CD8-positive, alpha-beta memory T cell (primary cell): Measurements from ENCODE around the gene GPX2. TPM values are rescaled to one million over a fixed set of nuclear protein-coding genes. Genes with fewer than 3 reads are reported as not detected.

Experiments used
- CTCF ChIA-PET: fragments of 350-600 bp; sonication (Branson Sonifier 250); formaldehyde crosslinking; loops from one replicate; lab custom pipeline; 2021; ENCODE audit warnings: antibody characterized with exemption; lab: Charles Lee
- POLR2A ChIA-PET: fragments of 350-600 bp; sonication (Branson Sonifier 250); formaldehyde crosslinking; loops from one replicate; lab custom pipeline; 2021; ENCODE audit warnings: antibody characterized with exemption; lab: Charles Lee
- DNase-seq, 5 donors: peaks; one replicate each; pipeline versions ENCODE4 v3.0.0 to v3.0.0-alpha.2; 2020 to 2022; ENCODE audit warnings: mixed read lengths in 1 of 5
- H3K27ac ChIP-seq: one replicate; pipeline ENCODE4 v1.7.0; 2013; ENCODE audit warnings: low read depth, mild to moderate bottlenecking, low read length, moderate library complexity
- H3K27me3 ChIP-seq: 2 replicates; pipeline ENCODE4 v1.7.0; 2013; ENCODE audit warnings: low read length, mild to moderate bottlenecking; ENCODE audit not compliant: insufficient read depth, poor library complexity, severe bottlenecking
- H3K36me3 ChIP-seq: 2 replicates; pipeline ENCODE4 v1.7.0; 2013; ENCODE audit warnings: mild to moderate bottlenecking, low read length, moderate library complexity; ENCODE audit not compliant: insufficient read depth
- H3K4me1 ChIP-seq: 2 replicates; pipeline ENCODE4 v1.7.0; 2013; ENCODE audit warnings: mild to moderate bottlenecking, low read length, moderate library complexity; ENCODE audit not compliant: insufficient read depth
- H3K4me3 ChIP-seq: 2 replicates; pipeline ENCODE4 v1.7.0; 2013; ENCODE audit warnings: mild to moderate bottlenecking, low read length
- H3K9me3 ChIP-seq: 2 replicates; pipeline ENCODE4 v1.7.0; 2013; ENCODE audit warnings: mild to moderate bottlenecking, low read length
- H3K27ac Mint-ChIP-seq, 8 donors: one replicate each; pipeline ENCODE4 v1.8.0; 2020 to 2021; ENCODE audit warnings: mixed read lengths in 8 of 8, mild to moderate bottlenecking in 6 of 8, inconsistent platforms in 3 of 8, moderate library complexity in 3 of 8
- H3K27me3 Mint-ChIP-seq, 2 donors: one replicate each; pipeline ENCODE4 v1.8.0; 2020 to 2021; ENCODE audit warnings: mixed read lengths in 2 of 2, mild to moderate bottlenecking in 1 of 2, moderate library complexity in 1 of 2
- H3K36me3 Mint-ChIP-seq, 3 donors: one replicate each; pipeline ENCODE4 v1.8.0; 2020 to 2021; ENCODE audit warnings: mixed read lengths in 3 of 3, inconsistent platforms in 1 of 3, mild to moderate bottlenecking in 1 of 3
- H3K4me1 Mint-ChIP-seq, 3 donors: one replicate each; pipeline ENCODE4 v1.8.0; 2020 to 2021; ENCODE audit warnings: mixed read lengths in 3 of 3, inconsistent platforms in 1 of 3, mild to moderate bottlenecking in 1 of 3
- H3K4me3 Mint-ChIP-seq, 7 donors: one replicate each; pipeline ENCODE4 v1.8.0; 2020 to 2021; ENCODE audit warnings: mixed read lengths in 7 of 7, mild to moderate bottlenecking in 6 of 7, moderate library complexity in 4 of 7, inconsistent platforms in 2 of 7
- H3K9me3 Mint-ChIP-seq, 5 donors: one replicate each; pipeline ENCODE4 v1.8.0; 2020 to 2022; ENCODE audit warnings: mixed read lengths in 5 of 5, mild to moderate bottlenecking in 3 of 5, moderate library complexity in 2 of 5, inconsistent platforms in 1 of 5
- polyA plus RNA-seq: library from polyadenylated mRNA; unstranded; fragments of 300-500 nt; fragmentation: Illumina TruSeq; gene quantifications from one replicate; pipeline ENCODE4 v1.2.3, GENCODE V29; 2021
- total RNA-seq, 2 experiments: library from RNA; stranded (reverse); gene quantifications; one replicate each; pipeline ENCODE4 v1.2.3, GENCODE V29; 2021

Gene GPX2
- total and polyA plus RNA-seq, 3 experiments from 2014 or later, result not detected

DNA sequence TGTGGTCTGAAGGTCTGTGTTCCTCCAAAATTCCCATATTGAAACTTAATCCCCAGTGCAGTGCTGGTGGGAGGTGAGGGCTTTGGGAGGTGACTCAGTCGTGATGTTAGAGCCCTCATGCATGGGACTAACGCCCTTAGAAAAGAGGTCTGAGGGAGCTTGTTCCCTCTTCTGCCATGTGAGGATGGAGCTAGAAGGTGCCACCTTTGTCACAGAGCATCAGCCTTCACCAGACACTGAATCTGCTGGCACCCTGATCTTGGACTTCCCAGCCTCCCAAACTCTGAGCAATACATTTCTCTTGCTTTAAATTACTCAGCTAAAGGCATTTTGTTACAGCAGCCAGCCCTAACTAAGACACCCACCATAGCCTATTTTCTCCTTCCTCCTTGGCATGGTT lies 15.7 kb upstream of the GPX2 start:
- Histone ChIP-seq H3K9me3 (no peaks in the 10 kb centered on the region), H3K4me3 (no peak overlapping the region), H3K4me1 (no peaks in the 10 kb centered on the region), H3K36me3 (no peaks in the 10 kb centered on the region), H3K27me3 (no peaks in the 10 kb centered on the region), H3K27ac (no peak overlapping the region)
- DNase-seq, result peak in 1 of 5 donors; percentile 8
- H3K4me3 Mint-ChIP-seq, result no peak overlapping the region
- no peak overlapping the region for H3K27ac Mint-ChIP-seq
- no peaks in the 10 kb centered on the region for H3K27me3 Mint-ChIP-seq
- H3K4me1 Mint-ChIP-seq, result peaks cover 0 to 4% (median 3%) of the 10 kb centered on the region in 3 donors
- ChIA-PET CTCF (interaction anchor here (1.1 to 1.2 kb wide), 2 partner anchors 22 to 66 kb away, joined by 3 to 4 read pairs; no protein-coding TSS in a partner anchor), POLR2A (no interaction called here)
- H3K36me3 Mint-ChIP-seq, result peaks cover 0 to 18% (median 7%) of the 10 kb centered on the region in 3 donors
- no peaks in the 10 kb centered on the region for H3K9me3 Mint-ChIP-seq

- Mint-ChIP-seq H3K27ac (no peak overlapping the region), H3K4me3 (no peak overlapping the region)
- POLR2A ChIA-PET, result interaction anchor here (1.3 kb wide), 1 partner anchor 42 kb away, joined by 4 read pairs; the partner anchor contains the start of gene CHURC1
Observed at GRCh38 chr14:64956697-64957406, 14.3 kb upstream of the GPX2 start.

DNA sequence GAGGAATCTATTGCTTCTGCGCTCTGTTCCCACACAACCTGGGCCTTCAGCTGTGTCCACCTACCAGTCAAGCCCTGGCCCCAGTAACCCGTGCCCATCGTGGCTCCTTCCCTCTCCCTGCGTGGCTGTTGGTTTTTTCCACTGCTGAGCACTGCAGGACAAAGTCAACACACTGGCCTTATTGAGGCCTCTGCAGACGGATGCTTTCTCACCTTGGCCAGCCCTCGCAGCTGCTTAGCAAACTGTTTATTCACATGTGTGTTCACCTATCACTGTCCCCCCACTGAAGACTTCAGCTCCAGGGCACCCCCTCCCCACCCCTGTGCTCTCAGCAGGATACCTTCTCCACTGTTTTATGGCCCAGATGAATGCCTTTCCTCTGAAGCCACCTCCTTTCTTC lies 12.8 kb upstream of the GPX2 start:
- POLR2A ChIA-PET, result no interaction called here
- no peaks in the 10 kb centered on the region for H3K4me1 ChIP-seq

More at GRCh38 chr14:64956697-64957406, 14.3 kb upstream of the GPX2 start:
- peaks cover 0 to 25% (median 8%) of the 10 kb centered on the region in 3 donors for H3K36me3 Mint-ChIP-seq
- no peak overlapping the region for H3K27ac ChIP-seq
- H3K4me1 Mint-ChIP-seq, result peaks cover 3 to 5% (median 4%) of the 10 kb centered on the region in 3 donors
- DNase-seq, result no peak
- no peaks in the 10 kb centered on the region for H3K27me3 ChIP-seq
- H3K9me3 ChIP-seq, result no peaks in the 10 kb centered on the region
- no peaks in the 10 kb centered on the region for H3K9me3 Mint-ChIP-seq
- H3K4me1 ChIP-seq, result no peaks in the 10 kb centered on the region
- no peaks in the 10 kb centered on the region for H3K36me3 ChIP-seq
- H3K27me3 Mint-ChIP-seq, result no peaks in the 10 kb centered on the region
- H3K4me3 ChIP-seq, result no peak overlapping the region
- CTCF ChIA-PET, result no interaction called here

DNA sequence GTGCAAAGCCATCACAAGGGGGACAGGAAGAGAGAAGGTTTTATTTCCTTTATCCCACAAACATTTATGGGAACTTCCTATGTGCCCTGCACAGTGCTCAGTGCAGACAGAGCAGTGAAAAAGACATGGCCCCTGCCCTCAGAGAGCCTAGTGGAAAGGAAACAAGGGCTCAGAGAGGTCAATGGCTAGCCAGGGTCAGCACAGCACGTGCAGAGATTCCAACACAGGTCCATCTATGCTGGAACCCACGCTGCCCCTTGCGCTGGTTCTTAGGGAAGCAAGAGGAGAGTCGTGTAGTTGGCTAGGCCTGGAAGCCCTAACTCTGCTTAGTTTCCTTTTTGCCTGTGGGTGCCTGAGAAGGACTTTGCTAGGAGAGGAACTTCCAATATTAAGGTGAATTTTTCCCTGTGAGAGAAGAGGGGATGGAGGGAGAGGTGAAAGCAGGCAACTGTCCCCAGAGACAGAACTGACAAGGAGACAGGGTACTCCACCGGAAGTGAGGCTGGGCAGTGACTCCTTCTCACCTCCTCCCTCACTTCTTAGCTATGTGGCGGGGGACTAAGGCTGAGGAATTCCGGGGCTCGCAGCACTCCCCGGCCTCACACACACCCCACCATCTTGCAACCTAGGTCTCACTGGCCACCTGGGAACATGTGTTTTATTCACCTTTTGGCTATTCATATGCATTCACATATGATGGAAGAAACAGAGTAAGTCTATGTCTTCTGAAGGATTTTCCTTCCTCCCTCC lies 12.1 kb upstream of the GPX2 start:
- ChIA-PET CTCF (no interaction called here), POLR2A (no interaction called here)
- Mint-ChIP-seq H3K4me3 (no peak overlapping the region), H3K27me3 (no peaks in the 10 kb centered on the region), H3K27ac (peak overlapping the region in 1 of 8 donors; percentile 57), H3K36me3 (peaks cover 0 to 43% (median 13%) of the 10 kb centered on the region in 3 donors), H3K9me3 (no peaks in the 10 kb centered on the region), H3K4me1 (peaks cover 0 to 5% (median 1%) of the 10 kb centered on the region in 3 donors)
- H3K9me3 ChIP-seq, result no peaks in the 10 kb centered on the region
- no peaks in the 10 kb centered on the region for H3K4me1 ChIP-seq
- DNase-seq, result no peak
- H3K27ac ChIP-seq, result no peak overlapping the region
- H3K4me3 ChIP-seq, result no peak overlapping the region
- no peaks in the 10 kb centered on the region for H3K27me3 ChIP-seq
- no peaks in the 10 kb centered on the region for H3K36me3 ChIP-seq

More for the DNA sequence above, 12.8 kb upstream of the GPX2 start:
- CTCF ChIA-PET, result no interaction called here
- Mint-ChIP-seq H3K27me3 (no peaks in the 10 kb centered on the region), H3K4me3 (no peak overlapping the region), H3K9me3 (no peaks in the 10 kb centered on the region), H3K27ac (peak overlapping the region in 1 of 8 donors; percentile 27), H3K36me3 (peaks cover 0 to 36% (median 11%) of the 10 kb centered on the region in 3 donors), H3K4me1 (peaks cover 0 to 5% (median 1%) of the 10 kb centered on the region in 3 donors)
- Histone ChIP-seq H3K36me3 (no peaks in the 10 kb centered on the region), H3K27ac (no peak overlapping the region), H3K27me3 (no peaks in the 10 kb centered on the region), H3K4me3 (no peak overlapping the region), H3K9me3 (no peaks in the 10 kb centered on the region)
- no peak for DNase-seq

DNA sequence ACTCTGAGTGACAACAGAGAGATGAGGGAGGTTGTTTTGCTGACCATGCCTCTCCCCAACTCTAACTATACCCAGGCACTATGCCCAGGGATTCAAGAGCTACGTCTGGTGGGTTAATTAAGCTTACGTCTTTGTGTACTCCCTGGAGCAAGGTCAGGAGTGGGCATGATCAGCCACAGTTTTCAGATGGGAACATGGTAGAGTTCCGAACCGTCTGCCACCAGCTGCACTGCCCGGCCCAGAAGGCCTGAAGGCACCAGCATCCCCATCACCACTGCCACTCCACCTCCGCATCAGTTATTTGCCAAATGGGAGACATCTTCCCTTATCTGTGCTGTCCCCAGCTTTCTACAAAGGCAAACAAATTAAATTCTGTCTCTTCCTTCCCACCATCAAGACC lies 11.1 kb upstream of the GPX2 start:
- POLR2A ChIA-PET, result interaction anchor here (0.6 kb wide), 1 partner anchor 39 kb away, joined by 4 read pairs; no protein-coding TSS in a partner anchor
- H3K36me3 Mint-ChIP-seq, result peaks cover 0 to 47% (median 15%) of the 10 kb centered on the region in 3 donors
- DNase-seq, result no peak
- CTCF ChIA-PET, result interaction anchor here (1.2 to 1.6 kb wide), 3 partner anchors 14 to 131 kb away, joined by 3 to 4 read pairs (median 3); no protein-coding TSS in a partner anchor
- no peaks in the 10 kb centered on the region for H3K9me3 ChIP-seq
- H3K4me1 Mint-ChIP-seq, result peaks cover 0 to 5% (median 1%) of the 10 kb centered on the region in 3 donors
- H3K4me3 Mint-ChIP-seq, result no peak overlapping the region
- H3K9me3 Mint-ChIP-seq, result no peaks in the 10 kb centered on the region
- no peaks in the 10 kb centered on the region for H3K27me3 ChIP-seq
- no peak overlapping the region for H3K4me3 ChIP-seq
- H3K27ac Mint-ChIP-seq, result peak overlapping the region in 1 of 8 donors; percentile 42
- no peaks in the 10 kb centered on the region for H3K4me1 ChIP-seq
- H3K36me3 ChIP-seq, result no peaks in the 10 kb centered on the region
- H3K27ac ChIP-seq, result no peak overlapping the region
- peaks cover 0 to under 1% of the 10 kb centered on the region in 2 donors for H3K27me3 Mint-ChIP-seq

GRCh38 chr14:64953310-64953654 lies 10.7 kb upstream of the GPX2 start:
- Mint-ChIP-seq H3K4me3 (no peak overlapping the region), H3K36me3 (peaks cover 0 to 51% (median 13%) of the 10 kb centered on the region in 3 donors), H3K4me1 (peaks cover 0 to 5% (median 1%) of the 10 kb centered on the region in 3 donors), H3K9me3 (no peaks in the 10 kb centered on the region), H3K27me3 (peaks cover 0 to 2% of the 10 kb centered on the region in 2 donors), H3K27ac (no peak overlapping the region)
- H3K9me3 ChIP-seq, result no peaks in the 10 kb centered on the region
- no peaks in the 10 kb centered on the region for H3K36me3 ChIP-seq
- no peak overlapping the region for H3K27ac ChIP-seq
- DNase-seq, result no peak
- H3K4me3 ChIP-seq, result no peak overlapping the region
- ChIA-PET CTCF (interaction anchor here (1.2 to 1.6 kb wide), 3 partner anchors 14 to 130 kb away, joined by 3 to 4 read pairs (median 3); no protein-coding TSS in a partner anchor), POLR2A (interaction anchor here (0.6 kb wide), 1 partner anchor 38 kb away, joined by 4 read pairs; no protein-coding TSS in a partner anchor)
- H3K4me1 ChIP-seq, result no peaks in the 10 kb centered on the region
- H3K27me3 ChIP-seq, result no peaks in the 10 kb centered on the region

GRCh38 chr14:64952598-64953309 lies 10.2 kb upstream of the GPX2 start:
- Mint-ChIP-seq H3K27ac (peak overlapping the region in 4 of 8 donors; percentile 5 to 56 (median 26)), H3K4me3 (no peak overlapping the region), H3K36me3 (peaks cover 0 to 55% (median 13%) of the 10 kb centered on the region in 3 donors), H3K4me1 (peaks cover 0 to 5% (median 1%) of the 10 kb centered on the region in 3 donors), H3K9me3 (no peaks in the 10 kb centered on the region), H3K27me3 (peaks cover 0 to 2% of the 10 kb centered on the region in 2 donors)
- H3K4me1 ChIP-seq, result no peaks in the 10 kb centered on the region
- ChIA-PET POLR2A (interaction anchor here (0.6 kb wide), 1 partner anchor 38 kb away, joined by 4 read pairs; no protein-coding TSS in a partner anchor), CTCF (interaction anchor here (1.2 to 1.6 kb wide), 3 partner anchors 13 to 130 kb away, joined by 3 to 4 read pairs (median 3); no protein-coding TSS in a partner anchor)
- no peaks in the 10 kb centered on the region for H3K9me3 ChIP-seq
- no peaks in the 10 kb centered on the region for H3K36me3 ChIP-seq
- DNase-seq, result no peak
- H3K4me3 ChIP-seq, result no peak overlapping the region
- H3K27ac ChIP-seq, result no peak overlapping the region
- H3K27me3 ChIP-seq, result no peaks in the 10 kb centered on the region
